22Rv1 (cell line): ENCODE data around the gene GSK3A.

Experiments
- CTCF ChIP-seq: fragments of 450-650 bp; IDR thresholded peaks from 2 replicates; pipeline ENCODE4 v1.5.1; 2017; ENCODE audit warnings: mild to moderate bottlenecking
- ZFX ChIP-seq: fragments of 450-650 bp; IDR thresholded peaks from 2 replicates; pipeline ENCODE4 v1.6.1; 2017; ENCODE audit warnings: antibody characterized with exemption, borderline replicate concordance

GRCh38 chr19:42204664-42205063, 37.7 kb downstream of the GSK3A start:
- TF ChIP-seq CTCF, result no peak
- TF ChIP-seq ZFX, result no peak
